ENCODE results near the gene ADAT1. TPM values are rescaled to one million over a fixed set of nuclear protein-coding genes. Genes with fewer than 3 reads are reported as not detected.

Gene ADAT1
- total RNA-seq, 1 experiment from 2014 or later: 25.1 TPM

GRCh38 chr16:75584108-75584507 is 39.0 kb downstream of the ADAT1 start:
- in situ Hi-C loops (cut with HindIII; ENCODE audit: low sequenced_read_pairs): no loop called here
- DNase-seq (ENCODE audit: low spot score): no peak

GRCh38 chr16:75579281-75579834 is 43.7 kb downstream of the ADAT1 start:
- DNase-seq (ENCODE audit: low spot score): no peak
- in situ Hi-C loops (cut with HindIII; ENCODE audit: low sequenced_read_pairs): no loop called here

- no peak for DNase-seq (ENCODE audit: low spot score)
- in situ Hi-C loops (cut with HindIII; ENCODE audit: low sequenced_read_pairs): no loop called here
These were observed 44.4 kb downstream of the ADAT1 start for GRCh38 chr16:75578725-75579124.

- DNase-seq (ENCODE audit: low spot score): no peak
- in situ Hi-C loops (cut with HindIII; ENCODE audit: low sequenced_read_pairs): no loop called here
These were observed 44.9 kb downstream of the ADAT1 start for GRCh38 chr16:75578212-75578611.

GRCh38 chr16:75576384-75576811 is 46.7 kb downstream of the ADAT1 start:
- in situ Hi-C loops (cut with HindIII; ENCODE audit: low sequenced_read_pairs): no loop called here

GRCh38 chr16:75575958-75576357 is 47.1 kb downstream of the ADAT1 start:
- in situ Hi-C loops (cut with HindIII; ENCODE audit: low sequenced_read_pairs): no loop called here
- DNase-seq (ENCODE audit: low spot score): no peak

More at GRCh38 chr16:75576384-75576811, 46.7 kb downstream of the ADAT1 start:
- no peak for DNase-seq (ENCODE audit: low spot score)

- in situ Hi-C loops (cut with HindIII; ENCODE audit: low sequenced_read_pairs): no loop called here
- DNase-seq (ENCODE audit: low spot score): no peak
These were observed 49.1 kb downstream of the ADAT1 start for GRCh38 chr16:75573955-75574354.

- DNase-seq (ENCODE audit: low spot score): no peak
- in situ Hi-C loops (cut with HindIII; ENCODE audit: low sequenced_read_pairs): no loop called here
These were observed 50.1 kb downstream of the ADAT1 start for GRCh38 chr16:75572864-75573542.

GRCh38 chr16:75570396-75571065 is 52.5 kb downstream of the ADAT1 start:
- in situ Hi-C loops (cut with HindIII; ENCODE audit: low sequenced_read_pairs): no loop called here
- no peak for DNase-seq (ENCODE audit: low spot score)

- DNase-seq (ENCODE audit: low spot score): no peak
- in situ Hi-C loops (cut with HindIII; ENCODE audit: low sequenced_read_pairs): no loop called here
These were observed 55.2 kb downstream of the ADAT1 start for GRCh38 chr16:75567911-75568310.

GRCh38 chr16:75566758-75567255 is 56.3 kb downstream of the ADAT1 start:
- DNase-seq (ENCODE audit: low spot score): no peak
- in situ Hi-C loops (cut with HindIII; ENCODE audit: low sequenced_read_pairs): no loop called here

- in situ Hi-C loops (cut with HindIII; ENCODE audit: low sequenced_read_pairs): no loop called here
- DNase-seq (ENCODE audit: low spot score): peak; percentile 87
These were observed 56.9 kb downstream of the ADAT1 start, which contains the start of gene GABARAPL2 for GRCh38 chr16:75566040-75566757. Gene GABARAPL2 (plus strand): TSS chr16:75566379. CDS start chr16:75566487, 108 bp downstream.

GRCh38 chr16:75565640-75566039 is 57.4 kb downstream of the ADAT1 start:
- in situ Hi-C loops (cut with HindIII; ENCODE audit: low sequenced_read_pairs): no loop called here
- no peak for DNase-seq (ENCODE audit: low spot score)

- DNase-seq (ENCODE audit: low spot score): no peak
- in situ Hi-C loops (cut with HindIII; ENCODE audit: low sequenced_read_pairs): no loop called here
These were observed 63.3 kb downstream of the ADAT1 start for GRCh38 chr16:75559564-75560372.

- DNase-seq (ENCODE audit: low spot score): no peak
- in situ Hi-C loops (cut with HindIII; ENCODE audit: low sequenced_read_pairs): no loop called here
These were observed 64.2 kb downstream of the ADAT1 start for GRCh38 chr16:75558846-75559401.

GRCh38 chr16:75556431-75556950 is 66.6 kb downstream of the ADAT1 start:
- in situ Hi-C loops (cut with HindIII; ENCODE audit: low sequenced_read_pairs): no loop called here
- DNase-seq (ENCODE audit: low spot score): no peak

- peak; percentile 97 for DNase-seq (ENCODE audit: low spot score)
- in situ Hi-C loops (cut with HindIII; ENCODE audit: low sequenced_read_pairs): no loop called here
These were observed 67.2 kb downstream of the ADAT1 start, which contains the start of gene TMEM231 for GRCh38 chr16:75555707-75556430. Gene TMEM231 (minus strand): TSS chr16:75556252. CDS start chr16:75556209, 43 bp downstream.
